Body of pancreas (tissue), 4 donors: ENCODE data around the gene IFI27L2.

Source experiments
- CTCF ChIP-seq, 7 experiments: fragments of 450-650 bp in 4 of 7; fragments of 200-600 bp in 3 of 7; sonication (generic) in 3 of 7; IDR thresholded peaks; one replicate each; pipeline ENCODE4 v1.5.1; 2016 to 2019; ENCODE audit warnings: antibody characterized with exemption in 7 of 7
- POLR2A ChIP-seq, 3 donors: fragments of 450-650 bp; IDR thresholded peaks; one replicate each; pipeline ENCODE4 v1.6.1; 2016; ENCODE audit warnings: antibody characterized with exemption in 3 of 3, mild to moderate bottlenecking in 2 of 3

- no peak for TF ChIP-seq CTCF (IDR thresholded peaks at IDR 0.05)
- no peak for TF ChIP-seq POLR2A (IDR thresholded peaks at IDR 0.05)
Measured at GRCh38 chr14:94153750-94154342, 24.4 kb upstream of the IFI27L2 start.
